Measurements from ENCODE around the gene GNS. TPM values are rescaled to one million over a fixed set of nuclear protein-coding genes. Genes with fewer than 3 reads are reported as not detected.

GNS gene
- total RNA-seq, 2 donors from 2014 or later = 76.5 to 106 TPM

- peaks cover 4% of the 10 kb centered on the region for H3K36me3 ChIP-seq
- H3K27me3 ChIP-seq = no peaks in the 10 kb centered on the region
- no peak for TF ChIP-seq CTCF (IDR thresholded peaks at IDR 0.05)
- DNase-seq (ENCODE audit: low spot score) = no peak
- peaks cover 0 to 14% of the 10 kb centered on the region in 2 donors for H3K4me1 ChIP-seq
- H3K9me3 ChIP-seq = no peaks in the 10 kb centered on the region
- H3K27ac ChIP-seq = no peak overlapping the region
- no peak overlapping the region for H3K4me3 ChIP-seq
Measured at GRCh38 chr12:64709429-64709828, 49.8 kb downstream of the GNS start.

GRCh38 chr12:64707926-64708325 lies 51.3 kb downstream of the GNS start:
- Histone ChIP-seq H3K27me3 (no peaks in the 10 kb centered on the region), H3K4me1 (peaks cover 0 to 14% of the 10 kb centered on the region in 2 donors), H3K9me3 (no peaks in the 10 kb centered on the region), H3K4me3 (no peak overlapping the region), H3K36me3 (no peaks in the 10 kb centered on the region), H3K27ac (no peak overlapping the region)
- DNase-seq (ENCODE audit: low spot score) = no peak
- TF ChIP-seq CTCF (IDR thresholded peaks at IDR 0.05) = no peak

- Histone ChIP-seq H3K27me3 (no peaks in the 10 kb centered on the region), H3K36me3 (no peaks in the 10 kb centered on the region), H3K4me1 (peaks cover 0 to 14% of the 10 kb centered on the region in 2 donors), H3K27ac (no peak overlapping the region), H3K9me3 (no peaks in the 10 kb centered on the region), H3K4me3 (no peak overlapping the region)
- no peak for DNase-seq (ENCODE audit: low spot score)
- TF ChIP-seq CTCF (IDR thresholded peaks at IDR 0.05) = no peak
Measured at GRCh38 chr12:64707362-64707761, 51.8 kb downstream of the GNS start.

- no peaks in the 10 kb centered on the region for H3K9me3 ChIP-seq
- DNase-seq (ENCODE audit: low spot score) = no peak
- no peaks in the 10 kb centered on the region for H3K27me3 ChIP-seq
- H3K4me3 ChIP-seq = no peak overlapping the region
- H3K27ac ChIP-seq = no peak overlapping the region
- H3K4me1 ChIP-seq = peaks cover 0 to 14% of the 10 kb centered on the region in 2 donors
- H3K36me3 ChIP-seq = no peaks in the 10 kb centered on the region
- TF ChIP-seq CTCF (IDR thresholded peaks at IDR 0.05) = no peak
Measured at GRCh38 chr12:64706857-64707256, 52.3 kb downstream of the GNS start.

GRCh38 chr12:64706306-64706705 lies 52.9 kb downstream of the GNS start:
- H3K4me1 ChIP-seq = peaks cover 0 to 15% of the 10 kb centered on the region in 2 donors
- TF ChIP-seq CTCF (IDR thresholded peaks at IDR 0.05) = no peak
- DNase-seq (ENCODE audit: low spot score) = no peak
- H3K36me3 ChIP-seq = no peaks in the 10 kb centered on the region
- H3K27me3 ChIP-seq = no peaks in the 10 kb centered on the region
- no peak overlapping the region for H3K27ac ChIP-seq
- H3K9me3 ChIP-seq = no peaks in the 10 kb centered on the region
- no peak overlapping the region for H3K4me3 ChIP-seq

- H3K4me1 ChIP-seq = peaks cover 0 to 16% of the 10 kb centered on the region in 2 donors
- no peaks in the 10 kb centered on the region for H3K9me3 ChIP-seq
Measured at GRCh38 chr12:64701283-64701682, 57.9 kb downstream of the GNS start.

More at GRCh38 chr12:64701283-64701682, 57.9 kb downstream of the GNS start:
- Histone ChIP-seq H3K27ac (no peak overlapping the region), H3K36me3 (no peaks in the 10 kb centered on the region), H3K4me3 (no peak overlapping the region), H3K27me3 (no peaks in the 10 kb centered on the region)
- TF ChIP-seq CTCF (IDR thresholded peaks at IDR 0.05) = no peak
- no peak for DNase-seq (ENCODE audit: low spot score)
